Activated T-cell treated with anti-CD3 and anti-CD28 coated beads for 1 hour (primary cell): ENCODE measurements around the gene PRDM12.

ENCODE experiments used
- DNase-seq: peaks from one replicate; pipeline ENCODE4 v3.0.0-alpha.2; 2020; ENCODE audit warnings: low read depth

Gene PRDM12

GRCh38 chr9:130635721-130636647 lies 28.4 kb upstream of the PRDM12 start:
- DNase-seq = no peak

- DNase-seq = no peak
Observed at GRCh38 chr9:130636648-130637020, 27.8 kb upstream of the PRDM12 start.

- DNase-seq = no peak
Observed at GRCh38 chr9:130638284-130639123, 25.9 kb upstream of the PRDM12 start.

GRCh38 chr9:130639124-130639765 lies 25.1 kb upstream of the PRDM12 start:
- no peak for DNase-seq

GRCh38 chr9:130639866-130640555 lies 24.4 kb upstream of the PRDM12 start:
- DNase-seq = no peak

- no peak for DNase-seq
Observed at GRCh38 chr9:130640681-130641080, 23.7 kb upstream of the PRDM12 start.

GRCh38 chr9:130642926-130643325 lies 21.5 kb upstream of the PRDM12 start:
- no peak for DNase-seq

GRCh38 chr9:130651221-130651620 lies 13.2 kb upstream of the PRDM12 start:
- DNase-seq = no peak

- DNase-seq = no peak
Observed at GRCh38 chr9:130651752-130652151, 12.6 kb upstream of the PRDM12 start.

- no peak for DNase-seq
Observed at GRCh38 chr9:130654879-130655278, 9.5 kb upstream of the PRDM12 start.

GRCh38 chr9:130658893-130659698 lies 5.3 kb upstream of the PRDM12 start:
- no peak for DNase-seq

- no peak for DNase-seq
Observed at GRCh38 chr9:130659699-130660248, 4.6 kb upstream of the PRDM12 start.

- no peak for DNase-seq
Observed at GRCh38 chr9:130660326-130660682, 4.1 kb upstream of the PRDM12 start.

- DNase-seq = no peak
Observed at GRCh38 chr9:130660683-130661450, 3.5 kb upstream of the PRDM12 start.

GRCh38 chr9:130661451-130662098 lies 2.8 kb upstream of the PRDM12 start:
- no peak for DNase-seq

- no peak for DNase-seq
Observed at GRCh38 chr9:130662099-130662969, 2.1 kb upstream of the PRDM12 start.

GRCh38 chr9:130662970-130663257 lies 1.5 kb upstream of the PRDM12 start:
- DNase-seq = no peak

GRCh38 chr9:130663258-130663976 lies 977 bp upstream of the PRDM12 start:
- no peak for DNase-seq
